NCI-H2171 (cell line): ENCODE measurements around the gene TBC1D5.
"Not testable (repeated sequence)": the region's sequence is repeated elsewhere in the genome, so short reads cannot be mapped to it uniquely, and the experiment has no call there.

Experiments used
- DNase-seq: peaks from one replicate; lab custom pipeline; 2025; lab: John Stamatoyannopoulos, UW

Gene TBC1D5

GRCh38 chr3:17546500-17547255 lies 195.8 kb downstream of the TBC1D5 start:
- peak; percentile 87 for DNase-seq

GRCh38 chr3:17544632-17545031 lies 197.8 kb downstream of the TBC1D5 start:
- no peak for DNase-seq

- no peak for DNase-seq
Measured at GRCh38 chr3:17542591-17542990, 199.8 kb downstream of the TBC1D5 start.

- no peak for DNase-seq
Measured at GRCh38 chr3:17539436-17539835, 203.0 kb downstream of the TBC1D5 start.

- DNase-seq: no peak
Measured at GRCh38 chr3:17535274-17535673, 207.2 kb downstream of the TBC1D5 start.

- DNase-seq: not testable (repeated sequence)
Measured at GRCh38 chr3:17532446-17532845, 210.0 kb downstream of the TBC1D5 start.

- no peak for DNase-seq
Measured at GRCh38 chr3:17529677-17530076, 212.8 kb downstream of the TBC1D5 start.

- DNase-seq: no peak
Measured at GRCh38 chr3:17518189-17519059, 224.0 kb downstream of the TBC1D5 start.

- no peak for DNase-seq
Measured at GRCh38 chr3:17515445-17516234, 226.8 kb downstream of the TBC1D5 start.

GRCh38 chr3:17514597-17514996 lies 227.8 kb downstream of the TBC1D5 start:
- no peak for DNase-seq

GRCh38 chr3:17510265-17510664 lies 232.2 kb downstream of the TBC1D5 start:
- no peak for DNase-seq

- no peak for DNase-seq
Measured at GRCh38 chr3:17508180-17508752, 234.2 kb downstream of the TBC1D5 start.

GRCh38 chr3:17507480-17507879 lies 235.0 kb downstream of the TBC1D5 start:
- no peak for DNase-seq

GRCh38 chr3:17505856-17506255 lies 236.6 kb downstream of the TBC1D5 start:
- DNase-seq: no peak

- DNase-seq: no peak
Measured at GRCh38 chr3:17501745-17502144, 240.7 kb downstream of the TBC1D5 start.

GRCh38 chr3:17500618-17501017 lies 241.8 kb downstream of the TBC1D5 start:
- DNase-seq: no peak

GRCh38 chr3:17494117-17494809 lies 248.2 kb downstream of the TBC1D5 start:
- DNase-seq: peak; percentile 14

- no peak for DNase-seq
Measured at GRCh38 chr3:17491601-17492000, 250.8 kb downstream of the TBC1D5 start.

GRCh38 chr3:17491190-17491589 lies 251.2 kb downstream of the TBC1D5 start:
- not testable (repeated sequence) for DNase-seq

GRCh38 chr3:17489139-17489538 lies 253.3 kb downstream of the TBC1D5 start:
- DNase-seq: no peak

GRCh38 chr3:17481116-17481515 lies 261.3 kb downstream of the TBC1D5 start:
- no peak for DNase-seq
